Testis (tissue), 3 donors: ENCODE results near the gene RHOBTB3. TPM values are rescaled to one million over a fixed set of nuclear protein-coding genes. Genes with fewer than 3 reads are reported as not detected.
"Not testable (repeated sequence)": the region's sequence is repeated elsewhere in the genome, so short reads cannot be mapped to it uniquely, and the experiment has no call there.

Experiments used
- DNase-seq: peaks from one replicate; pipeline ENCODE4 v3.0.0-alpha.2; 2019
- H3K27ac ChIP-seq, 2 donors: fragments of 200-600 bp; sonication (generic); one replicate each; pipeline ENCODE4 v1.5.1; 2019
- H3K27me3 ChIP-seq: fragments of 200-600 bp; sonication (generic); one replicate; pipeline ENCODE4 v1.5.1; 2019
- H3K36me3 ChIP-seq: fragments of 200-600 bp; sonication (generic); one replicate; pipeline ENCODE4 v1.5.1; 2017; ENCODE audit warnings: low read depth; ENCODE audit errors: missing control alignments
- H3K4me1 ChIP-seq: fragments of 200-600 bp; sonication (generic); one replicate; pipeline ENCODE4 v1.5.1; 2019
- H3K4me3 ChIP-seq, 2 donors: fragments of 200-600 bp; sonication (generic); one replicate each; pipeline ENCODE4 v1.5.1; 2017 to 2019
- H3K9me3 ChIP-seq: fragments of 200-600 bp; sonication (generic); one replicate; pipeline ENCODE4 v1.5.1; 2017
- CTCF ChIP-seq, 3 experiments: fragments of 450-650 bp in 2 of 3; fragments of 200-600 bp in 1 of 3; sonication (generic) in 1 of 3; IDR thresholded peaks; one replicate each; pipeline ENCODE4 v1.5.1; 2016 to 2019; ENCODE audit warnings: antibody characterized with exemption in 3 of 3, mild to moderate bottlenecking in 2 of 3, moderate library complexity in 1 of 3
- POLR2A ChIP-seq: fragments of 450-650 bp; IDR thresholded peaks from one replicate; pipeline ENCODE4 v1.6.1; 2017; ENCODE audit warnings: antibody characterized with exemption, mild to moderate bottlenecking, moderate library complexity
- WGBS, 2 donors: methylation state at CpG; one replicate each; pipeline ENCODE4 v1.1.5; 2018; 5-methylcytosine and 5-hydroxymethylcytosine counted together
- intact Hi-C: fragments of 100-400 bp; cut with DNase I; formaldehyde crosslinking; loops from one replicate; pipeline ENCODE4 v1.15.1; 2023; ENCODE audit warnings: low total_unique reads
- polyA plus RNA-seq: library from polyadenylated mRNA; stranded (reverse); fragments of 350-450 nt; fragmentation: Illumina TruSeq; extraction: RNeasy Lipid Tissue Mini Kit (QIAGEN cat#74804); gene quantifications from one replicate; pipeline ENCODE4 v1.2.3, GENCODE V29; 2014; ENCODE audit warnings: low read depth, low replicate concordance; ENCODE audit not compliant: insufficient read depth
- total RNA-seq, 2 donors: library from RNA; depleted of rRNA; stranded (reverse); fragments of >200 nt; gene quantifications; one replicate each; pipeline ENCODE4 v1.2.3, GENCODE V29; 2016

The RHOBTB3 gene
- total and polyA plus RNA-seq, 3 donors from 2014 or later = 44.1 to 190 (median 163) TPM

GRCh38 chr5:95836544-95836943 is 105.4 kb downstream of the RHOBTB3 start:
- TF ChIP-seq CTCF (IDR thresholded peaks at IDR 0.05) = no peak
- H3K27ac ChIP-seq = no peak overlapping the region
- H3K4me1 ChIP-seq = no peaks in the 10 kb centered on the region
- H3K36me3 ChIP-seq = no peaks in the 10 kb centered on the region
- no peaks in the 10 kb centered on the region for H3K27me3 ChIP-seq
- DNase-seq = no peak
- WGBS, 2 donors = 75 to 97% methylated on average over 1 of the region's 1 CpG
- H3K9me3 ChIP-seq = no peaks in the 10 kb centered on the region
- intact Hi-C loops = no loop called here
- no peak overlapping the region for H3K4me3 ChIP-seq

GRCh38 chr5:95836971-95837370 is 105.8 kb downstream of the RHOBTB3 start:
- H3K4me1 ChIP-seq, intact Hi-C loops, H3K4me3 ChIP-seq, H3K9me3 ChIP-seq, H3K36me3 ChIP-seq, DNase-seq, H3K27ac ChIP-seq, H3K27me3 ChIP-seq: not testable (repeated sequence)
- 88 to 95% methylated on average over 4 of the region's 4 CpGs for WGBS, 2 donors

GRCh38 chr5:95837492-95837891 is 106.4 kb downstream of the RHOBTB3 start:
- 69 to 81% methylated on average over 5 of the region's 5 CpGs for WGBS, 2 donors
- Histone ChIP-seq H3K9me3 (no peaks in the 10 kb centered on the region), H3K27ac (no peak overlapping the region), H3K36me3 (no peaks in the 10 kb centered on the region), H3K27me3 (no peaks in the 10 kb centered on the region), H3K4me3 (no peak overlapping the region), H3K4me1 (no peaks in the 10 kb centered on the region)
- intact Hi-C loops = no loop called here
- DNase-seq = no peak
- TF ChIP-seq POLR2A (no peak), CTCF (IDR thresholded peaks at IDR 0.05) (no peak)

DNA sequence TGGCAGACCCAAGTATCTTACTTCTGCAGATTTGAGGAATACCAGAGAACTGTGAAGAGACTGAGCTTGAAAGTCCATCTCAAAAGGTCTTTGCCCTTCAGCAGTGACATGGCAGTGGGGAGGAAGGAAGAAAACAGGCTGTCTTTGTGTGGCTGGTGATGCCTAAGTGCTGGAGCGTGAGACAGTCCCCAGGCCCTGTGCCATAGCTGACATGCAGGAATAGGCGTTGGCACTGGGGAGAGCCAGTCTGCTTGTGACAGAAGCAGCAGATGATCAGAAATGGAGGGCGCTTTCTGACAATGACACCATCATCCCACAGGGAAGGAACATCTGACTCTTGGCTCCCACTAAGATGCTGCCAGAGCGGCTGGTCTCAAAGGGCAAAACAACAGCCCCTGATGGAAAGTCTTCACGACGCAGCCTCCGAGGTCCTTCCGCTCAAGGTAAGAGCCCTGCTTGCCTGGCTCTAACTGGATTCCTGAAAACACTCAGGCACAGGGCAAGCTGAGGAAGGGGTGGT is 106.9 kb downstream of the RHOBTB3 start:
- no peak for DNase-seq
- intact Hi-C loops = no loop called here
- TF ChIP-seq CTCF (IDR thresholded peaks at IDR 0.05) (no peak), POLR2A (no peak)
- no peaks in the 10 kb centered on the region for H3K9me3 ChIP-seq
- no peak overlapping the region for H3K27ac ChIP-seq
- H3K4me3 ChIP-seq = no peak overlapping the region
- no peaks in the 10 kb centered on the region for H3K36me3 ChIP-seq
- H3K4me1 ChIP-seq = no peaks in the 10 kb centered on the region
- H3K27me3 ChIP-seq = no peaks in the 10 kb centered on the region
- 95% methylated on average over 8 of the region's 8 CpGs for WGBS, 2 donors

- Histone ChIP-seq H3K9me3 (no peaks in the 10 kb centered on the region), H3K27me3 (no peaks in the 10 kb centered on the region), H3K27ac (no peak overlapping the region), H3K4me3 (no peak overlapping the region), H3K4me1 (no peaks in the 10 kb centered on the region), H3K36me3 (no peaks in the 10 kb centered on the region)
- intact Hi-C loops = no loop called here
- DNase-seq = no peak
- no peak for TF ChIP-seq POLR2A
- TF ChIP-seq CTCF (IDR thresholded peaks at IDR 0.05) = no peak
- 100% methylated on average over 1 of the region's 1 CpG for WGBS, 2 donors
These were observed 107.4 kb downstream of the RHOBTB3 start for GRCh38 chr5:95838556-95838955.
